HepG2 (cell line): ENCODE data around the gene STRADA.

Experiments used
- ESRRA ChIP-seq: sonication (generic); formaldehyde crosslinking; IDR thresholded peaks from 2 replicates; pipeline ENCODE4 v1.5.1; 2020; ENCODE audit warnings: mild to moderate bottlenecking, low read depth, missing genetic modification reagents
- EZH2 ChIP-seq: conservative IDR thresholded peaks from 2 replicates; pipeline ENCODE4 v1.6.1; 2012; ENCODE audit warnings: mild to moderate bottlenecking, low read depth, low read length, moderate library complexity
- GABPB1 ChIP-seq: IDR thresholded peaks from 2 replicates; pipeline ENCODE4 v1.6.1; 2016; ENCODE audit warnings: mild to moderate bottlenecking, missing genetic modification reagents, moderate library complexity, missing compliant biosample characterization
- ZBTB1 ChIP-seq: sonication (generic); formaldehyde crosslinking; IDR thresholded peaks from 2 replicates; pipeline ENCODE4 v1.4.0; 2020; ENCODE audit warnings: missing genetic modification reagents, borderline replicate concordance
- TF ChIP-seq, protein P1 (sequence below): sonication (generic); formaldehyde crosslinking; IDR thresholded peaks from 2 replicates; pipeline ENCODE4 v1.8.1; 2022; ENCODE audit warnings: mild to moderate bottlenecking, missing genetic modification reagents
- TF ChIP-seq, protein P2 (sequence below): IDR thresholded peaks from 2 replicates; pipeline ENCODE4 v1.6.1; 2018; ENCODE audit warnings: missing genetic modification reagents
- TF ChIP-seq, protein P3 (sequence below): sonication (generic); formaldehyde crosslinking; IDR thresholded peaks from 2 replicates; pipeline ENCODE4 v1.8.0; 2022; ENCODE audit warnings: mild to moderate bottlenecking, missing genetic modification reagents; ENCODE audit not compliant: insufficient replicate concordance
- TF ChIP-seq, protein P4 (sequence below): sonication (generic); formaldehyde crosslinking; IDR thresholded peaks from 2 replicates; pipeline ENCODE4 v1.5.0; 2020; ENCODE audit warnings: missing genetic modification reagents, mild to moderate bottlenecking, borderline replicate concordance
- TF ChIP-seq, protein P5 (sequence below): sonication (generic); formaldehyde crosslinking; IDR thresholded peaks from 2 replicates; pipeline ENCODE4 v1.5.0; 2020; ENCODE audit warnings: mild to moderate bottlenecking, missing genetic modification reagents, moderate library complexity
- TF ChIP-seq, protein P6 (sequence below), 2 experiments: sonication (generic) in 1 of 2; formaldehyde crosslinking in 1 of 2; IDR thresholded peaks; 2 replicates each; pipeline versions ENCODE4 v1.4.0 to v1.6.1; 2018 to 2020; ENCODE audit warnings: missing genetic modification reagents in 2 of 2, borderline replicate concordance in 1 of 2, low read depth in 1 of 2, mild to moderate bottlenecking in 1 of 2, missing biosample characterization in 1 of 2

DNA sequence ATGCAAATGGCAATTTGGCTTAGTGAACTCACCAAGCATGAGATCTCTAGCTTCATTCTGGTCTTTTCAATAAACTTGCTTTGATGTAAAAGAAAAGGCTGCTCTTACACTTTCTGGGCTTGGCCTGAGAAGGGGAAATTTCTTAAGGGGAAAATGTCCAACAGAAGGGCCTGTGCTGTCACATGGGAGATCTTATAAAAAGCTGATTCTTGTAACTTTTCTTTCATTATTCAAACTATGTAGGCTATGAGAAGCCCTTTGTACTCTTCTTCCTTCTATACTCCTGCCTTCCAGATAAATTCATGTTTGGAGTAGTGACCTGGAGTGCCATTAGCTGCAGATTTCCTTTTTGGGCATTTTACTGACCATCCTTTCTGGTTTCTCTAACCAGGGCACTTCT, 58.6 kb downstream of the STRADA start:
- TF ChIP-seq ZBTB1 (CRISPR knock-in tag), result no peak
- TF ChIP-seq, protein P1, sequence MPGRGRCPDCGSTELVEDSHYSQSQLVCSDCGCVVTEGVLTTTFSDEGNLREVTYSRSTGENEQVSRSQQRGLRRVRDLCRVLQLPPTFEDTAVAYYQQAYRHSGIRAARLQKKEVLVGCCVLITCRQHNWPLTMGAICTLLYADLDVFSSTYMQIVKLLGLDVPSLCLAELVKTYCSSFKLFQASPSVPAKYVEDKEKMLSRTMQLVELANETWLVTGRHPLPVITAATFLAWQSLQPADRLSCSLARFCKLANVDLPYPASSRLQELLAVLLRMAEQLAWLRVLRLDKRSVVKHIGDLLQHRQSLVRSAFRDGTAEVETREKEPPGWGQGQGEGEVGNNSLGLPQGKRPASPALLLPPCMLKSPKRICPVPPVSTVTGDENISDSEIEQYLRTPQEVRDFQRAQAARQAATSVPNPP (CRISPR knock-in tag), result no peak
- no peak for TF ChIP-seq EZH2
- TF ChIP-seq, protein P2, sequence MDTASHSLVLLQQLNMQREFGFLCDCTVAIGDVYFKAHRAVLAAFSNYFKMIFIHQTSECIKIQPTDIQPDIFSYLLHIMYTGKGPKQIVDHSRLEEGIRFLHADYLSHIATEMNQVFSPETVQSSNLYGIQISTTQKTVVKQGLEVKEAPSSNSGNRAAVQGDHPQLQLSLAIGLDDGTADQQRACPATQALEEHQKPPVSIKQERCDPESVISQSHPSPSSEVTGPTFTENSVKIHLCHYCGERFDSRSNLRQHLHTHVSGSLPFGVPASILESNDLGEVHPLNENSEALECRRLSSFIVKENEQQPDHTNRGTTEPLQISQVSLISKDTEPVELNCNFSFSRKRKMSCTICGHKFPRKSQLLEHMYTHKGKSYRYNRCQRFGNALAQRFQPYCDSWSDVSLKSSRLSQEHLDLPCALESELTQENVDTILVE (CRISPR knock-in tag), result no peak
- no peak for TF ChIP-seq GABPB1
- TF ChIP-seq ESRRA (CRISPR knock-in tag), result no peak
- TF ChIP-seq, protein P3, sequence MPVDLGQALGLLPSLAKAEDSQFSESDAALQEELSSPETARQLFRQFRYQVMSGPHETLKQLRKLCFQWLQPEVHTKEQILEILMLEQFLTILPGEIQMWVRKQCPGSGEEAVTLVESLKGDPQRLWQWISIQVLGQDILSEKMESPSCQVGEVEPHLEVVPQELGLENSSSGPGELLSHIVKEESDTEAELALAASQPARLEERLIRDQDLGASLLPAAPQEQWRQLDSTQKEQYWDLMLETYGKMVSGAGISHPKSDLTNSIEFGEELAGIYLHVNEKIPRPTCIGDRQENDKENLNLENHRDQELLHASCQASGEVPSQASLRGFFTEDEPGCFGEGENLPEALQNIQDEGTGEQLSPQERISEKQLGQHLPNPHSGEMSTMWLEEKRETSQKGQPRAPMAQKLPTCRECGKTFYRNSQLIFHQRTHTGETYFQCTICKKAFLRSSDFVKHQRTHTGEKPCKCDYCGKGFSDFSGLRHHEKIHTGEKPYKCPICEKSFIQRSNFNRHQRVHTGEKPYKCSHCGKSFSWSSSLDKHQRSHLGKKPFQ (CRISPR knock-in tag), result no peak
- TF ChIP-seq, protein P4, sequence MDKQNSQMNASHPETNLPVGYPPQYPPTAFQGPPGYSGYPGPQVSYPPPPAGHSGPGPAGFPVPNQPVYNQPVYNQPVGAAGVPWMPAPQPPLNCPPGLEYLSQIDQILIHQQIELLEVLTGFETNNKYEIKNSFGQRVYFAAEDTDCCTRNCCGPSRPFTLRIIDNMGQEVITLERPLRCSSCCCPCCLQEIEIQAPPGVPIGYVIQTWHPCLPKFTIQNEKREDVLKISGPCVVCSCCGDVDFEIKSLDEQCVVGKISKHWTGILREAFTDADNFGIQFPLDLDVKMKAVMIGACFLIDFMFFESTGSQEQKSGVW (CRISPR knock-in tag), result no peak
- TF ChIP-seq, protein P5, sequence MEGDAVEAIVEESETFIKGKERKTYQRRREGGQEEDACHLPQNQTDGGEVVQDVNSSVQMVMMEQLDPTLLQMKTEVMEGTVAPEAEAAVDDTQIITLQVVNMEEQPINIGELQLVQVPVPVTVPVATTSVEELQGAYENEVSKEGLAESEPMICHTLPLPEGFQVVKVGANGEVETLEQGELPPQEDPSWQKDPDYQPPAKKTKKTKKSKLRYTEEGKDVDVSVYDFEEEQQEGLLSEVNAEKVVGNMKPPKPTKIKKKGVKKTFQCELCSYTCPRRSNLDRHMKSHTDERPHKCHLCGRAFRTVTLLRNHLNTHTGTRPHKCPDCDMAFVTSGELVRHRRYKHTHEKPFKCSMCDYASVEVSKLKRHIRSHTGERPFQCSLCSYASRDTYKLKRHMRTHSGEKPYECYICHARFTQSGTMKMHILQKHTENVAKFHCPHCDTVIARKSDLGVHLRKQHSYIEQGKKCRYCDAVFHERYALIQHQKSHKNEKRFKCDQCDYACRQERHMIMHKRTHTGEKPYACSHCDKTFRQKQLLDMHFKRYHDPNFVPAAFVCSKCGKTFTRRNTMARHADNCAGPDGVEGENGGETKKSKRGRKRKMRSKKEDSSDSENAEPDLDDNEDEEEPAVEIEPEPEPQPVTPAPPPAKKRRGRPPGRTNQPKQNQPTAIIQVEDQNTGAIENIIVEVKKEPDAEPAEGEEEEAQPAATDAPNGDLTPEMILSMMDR (CRISPR knock-in tag), result no peak
- TF ChIP-seq, protein P6, sequence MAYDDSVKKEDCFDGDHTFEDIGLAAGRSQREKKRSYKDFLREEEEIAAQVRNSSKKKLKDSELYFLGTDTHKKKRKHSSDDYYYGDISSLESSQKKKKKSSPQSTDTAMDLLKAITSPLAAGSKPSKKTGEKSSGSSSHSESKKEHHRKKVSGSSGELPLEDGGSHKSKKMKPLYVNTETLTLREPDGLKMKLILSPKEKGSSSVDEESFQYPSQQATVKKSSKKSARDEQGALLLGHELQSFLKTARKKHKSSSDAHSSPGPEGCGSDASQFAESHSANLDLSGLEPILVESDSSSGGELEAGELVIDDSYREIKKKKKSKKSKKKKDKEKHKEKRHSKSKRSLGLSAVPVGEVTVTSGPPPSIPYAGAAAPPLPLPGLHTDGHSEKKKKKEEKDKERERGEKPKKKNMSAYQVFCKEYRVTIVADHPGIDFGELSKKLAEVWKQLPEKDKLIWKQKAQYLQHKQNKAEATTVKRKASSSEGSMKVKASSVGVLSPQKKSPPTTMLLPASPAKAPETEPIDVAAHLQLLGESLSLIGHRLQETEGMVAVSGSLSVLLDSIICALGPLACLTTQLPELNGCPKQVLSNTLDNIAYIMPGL (CRISPR knock-in tag; IDR thresholded peaks at IDR 0.05; ENCODE audit: borderline replicate concordance in 1 of 2, low read depth in 1 of 2), result no peak
